CD14-positive monocyte (primary cell): ENCODE data around the gene SH3RF3. TPM values are rescaled to one million over a fixed set of nuclear protein-coding genes. Genes with fewer than 3 reads are reported as not detected.

Source experiments
- DNase-seq, 3 donors: peaks; one replicate each; pipeline ENCODE4 v3.0.0-alpha.2; 2011 to 2022
- H2AFZ ChIP-seq: 2 replicates; pipeline ENCODE4 v1.6.0; 2012; ENCODE audit warnings: mild to moderate bottlenecking, low read depth, low read length, inconsistent platforms; ENCODE audit not compliant: insufficient read depth, poor library complexity, severe bottlenecking
- H3K27ac ChIP-seq, 2 donors: 1 replicate in 1 of 2; 2 replicates in 1 of 2; pipeline ENCODE4 v1.5.1; 2012 to 2013; ENCODE audit warnings: low read length in 2 of 2, control low read depth in 1 of 2, inconsistent platforms in 1 of 2, low read depth in 1 of 2, mild to moderate bottlenecking in 1 of 2
- H3K27me3 ChIP-seq, 2 donors: one replicate each; pipeline versions ENCODE4 v1.6.0 to v1.6.1; 2011 to 2013; ENCODE audit warnings: low read length in 2 of 2; ENCODE audit not compliant: control insufficient read depth in 2 of 2, insufficient read depth in 2 of 2
- H3K36me3 ChIP-seq, 2 donors: replicated peaks in 1 of 2; 1 replicate in 1 of 2; 2 replicates in 1 of 2; pipeline versions ENCODE4 v1.5.1 to v1.6.1; 2012 to 2013; ENCODE audit warnings: low read length in 2 of 2, control low read depth in 1 of 2, inconsistent platforms in 1 of 2, mild to moderate bottlenecking in 1 of 2; ENCODE audit not compliant: insufficient read depth in 2 of 2, control insufficient read depth in 1 of 2
- H3K4me1 ChIP-seq, 2 donors: 1 replicate in 1 of 2; 2 replicates in 1 of 2; pipeline versions ENCODE4 v1.5.1 to v1.6.1; 2012 to 2013; ENCODE audit warnings: low read length in 2 of 2, control low read depth in 1 of 2, inconsistent platforms in 1 of 2, mild to moderate bottlenecking in 1 of 2, moderate library complexity in 1 of 2; ENCODE audit not compliant: insufficient read depth in 2 of 2, control insufficient read depth in 1 of 2
- H3K4me2 ChIP-seq: replicated peaks from 2 replicates; pipeline ENCODE3; 2012; ENCODE audit warnings: low read length, moderate library complexity, mild to moderate bottlenecking; ENCODE audit not compliant: poor library complexity, severe bottlenecking; ENCODE audit errors: extremely low read depth
- H3K4me3 ChIP-seq, 3 experiments: fragments of 200-600 bp in 1 of 3; sonication (generic) in 1 of 3; replicated peaks in 1 of 3; 1 replicate in 2 of 3; 2 replicates in 1 of 3; pipeline ENCODE4 v1.5.1; 2011 to 2013; ENCODE audit warnings: low read length in 3 of 3, mild to moderate bottlenecking in 3 of 3, control low read depth in 2 of 3, low read depth in 2 of 3, inconsistent platforms in 1 of 3, moderate library complexity in 1 of 3
- H3K79me2 ChIP-seq: 2 replicates; pipeline ENCODE4 v1.6.0; 2012; ENCODE audit warnings: mild to moderate bottlenecking, control low read depth, inconsistent platforms, low read length, moderate library complexity; ENCODE audit not compliant: insufficient read depth
- H3K9ac ChIP-seq: 2 replicates; pipeline ENCODE4 v1.6.0; 2017; ENCODE audit warnings: low read length, mild to moderate bottlenecking; ENCODE audit not compliant: insufficient read depth, poor library complexity, severe bottlenecking
- H3K9me3 ChIP-seq, 2 donors: replicated peaks in 1 of 2; 1 replicate in 1 of 2; 2 replicates in 1 of 2; pipeline versions ENCODE4 v1.5.1 to v1.6.1; 2012 to 2013; ENCODE audit warnings: low read length in 2 of 2, control low read depth in 1 of 2; ENCODE audit not compliant: control insufficient read depth in 1 of 2, insufficient read depth in 1 of 2
- H4K20me1 ChIP-seq: 2 replicates; pipeline ENCODE4 v1.6.0; 2012; ENCODE audit warnings: mild to moderate bottlenecking, low read length, control low read depth, moderate library complexity; ENCODE audit not compliant: insufficient read depth
- H3K27ac Mint-ChIP-seq, 7 donors: one replicate each; pipeline ENCODE4 v1.8.0; 2020; ENCODE audit warnings: mild to moderate bottlenecking in 7 of 7, mixed read lengths in 7 of 7, moderate library complexity in 6 of 7, inconsistent platforms in 2 of 7
- H3K27me3 Mint-ChIP-seq, 3 donors: one replicate each; pipeline ENCODE4 v1.8.0; 2021 to 2022; ENCODE audit warnings: low read depth in 3 of 3, mild to moderate bottlenecking in 3 of 3, mixed read lengths in 3 of 3, moderate library complexity in 3 of 3, inconsistent platforms in 1 of 3
- H3K36me3 Mint-ChIP-seq, 2 donors: one replicate each; pipeline ENCODE4 v1.8.0; 2020; ENCODE audit warnings: mixed read lengths in 2 of 2, inconsistent platforms in 1 of 2, mild to moderate bottlenecking in 1 of 2
- H3K4me1 Mint-ChIP-seq: one replicate; pipeline ENCODE4 v1.8.0; 2020; ENCODE audit warnings: mild to moderate bottlenecking, mixed read lengths
- H3K4me3 Mint-ChIP-seq, 2 donors: one replicate each; pipeline ENCODE4 v1.8.0; 2020; ENCODE audit warnings: mild to moderate bottlenecking in 2 of 2, mixed read lengths in 2 of 2, moderate library complexity in 1 of 2
- H3K9me3 Mint-ChIP-seq, 7 donors: one replicate each; pipeline ENCODE4 v1.8.0; 2020 to 2022; ENCODE audit warnings: mixed read lengths in 7 of 7, mild to moderate bottlenecking in 6 of 7, moderate library complexity in 6 of 7, inconsistent platforms in 2 of 7
- CTCF ChIP-seq: fragments of 200-600 bp; IDR thresholded peaks from one replicate; pipeline ENCODE4 v1.8.0; 2022; ENCODE audit warnings: antibody characterized with exemption, mild to moderate bottlenecking
- WGBS: methylation state at CpG from one replicate; pipeline ENCODE4 v1.1.5; 2013; ENCODE audit warnings: missing lambda C conversion rate; ENCODE audit not compliant: insufficient coverage; 5-methylcytosine and 5-hydroxymethylcytosine counted together
- intact Hi-C, 2 donors: fragments of 100-400 bp; cut with micrococcal nuclease; formaldehyde crosslinking; loops; one replicate each; pipeline versions ENCODE4 v1.15.0 to v1.15.1; 2023
- polyA plus RNA-seq, 3 donors: library from polyadenylated mRNA; depleted of rRNA in 1 of 3; unstranded in 2 of 3; stranded (reverse) in 1 of 3; fragments of 300-500 nt in 2 of 3; fragments of >200 nt in 1 of 3; fragmentation: Illumina TruSeq in 2 of 3; gene quantifications; 1 replicate in 2 of 3; 2 replicates in 1 of 3; pipeline ENCODE4 v1.2.3, GENCODE V29; 2012 to 2021

Gene SH3RF3
- polyA plus RNA-seq, 3 donors: 0.25 to 0.75 (median 0.34) TPM

- Mint-ChIP-seq H3K9me3 (peaks cover 0 to 3% (median 0%) of the 10 kb centered on the region in 7 donors), H3K27me3 (peaks cover 0 to 4% (median 0%) of the 10 kb centered on the region in 3 donors), H3K4me1 (peaks cover 72% of the 10 kb centered on the region), H3K36me3 (peaks cover 5 to 12% of the 10 kb centered on the region in 2 donors), H3K27ac (peak overlapping the region; percentile 34 to 83 (median 64)), H3K4me3 (no peak overlapping the region)
- intact Hi-C loops: no loop called here
- Histone ChIP-seq H3K4me1 (peaks cover 59 to 60% of the 10 kb centered on the region in 2 donors), H2AFZ (no peak overlapping the region), H3K27ac (peak overlapping the region; percentile 9 to 13), H3K4me3 (no peak overlapping the region), H3K4me2 (no peak overlapping the region), H3K9ac (no peak overlapping the region), H3K27me3 (no peaks in the 10 kb centered on the region), H3K9me3 (no peaks in the 10 kb centered on the region), H4K20me1 (no peaks in the 10 kb centered on the region), H3K79me2 (peaks cover 3% of the 10 kb centered on the region), H3K36me3 (no peaks in the 10 kb centered on the region)
- WGBS: 89% methylated on average over 7 of the region's 7 CpGs
- no peak for TF ChIP-seq CTCF
- DNase-seq: no peak
Measured at GRCh38 chr2:109242210-109242653, 113.2 kb downstream of the SH3RF3 start.

GRCh38 chr2:109242654-109243331 is 113.8 kb downstream of the SH3RF3 start:
- Histone ChIP-seq H3K27ac (peak overlapping the region; percentile 13 to 32), H3K27me3 (no peaks in the 10 kb centered on the region), H3K36me3 (no peaks in the 10 kb centered on the region), H3K4me3 (no peak overlapping the region), H2AFZ (no peak overlapping the region), H3K79me2 (peaks cover 3% of the 10 kb centered on the region), H3K4me1 (peaks cover 54 to 55% of the 10 kb centered on the region in 2 donors), H4K20me1 (no peaks in the 10 kb centered on the region), H3K9me3 (no peaks in the 10 kb centered on the region), H3K4me2 (no peak overlapping the region), H3K9ac (no peak overlapping the region)
- intact Hi-C loops: no loop called here
- Mint-ChIP-seq H3K4me1 (peaks cover 69% of the 10 kb centered on the region), H3K27me3 (peaks cover 0 to 4% (median 0%) of the 10 kb centered on the region in 3 donors), H3K36me3 (peaks cover 3 to 8% of the 10 kb centered on the region in 2 donors), H3K27ac (peak overlapping the region; percentile 34 to 83 (median 64)), H3K4me3 (no peak overlapping the region), H3K9me3 (peaks cover 0 to 3% (median 0%) of the 10 kb centered on the region in 7 donors)
- DNase-seq: peak in 1 of 3 donors; percentile 72
- WGBS: 73% methylated on average over 7 of the region's 12 CpGs
- no peak for TF ChIP-seq CTCF
